Prostate gland (tissue), 2 donors: ENCODE measurements around the gene ENPP6. TPM values are rescaled to one million over a fixed set of nuclear protein-coding genes. Genes with fewer than 3 reads are reported as not detected.

ENCODE experiments used
- DNase-seq: peaks from one replicate; pipeline ENCODE4 v3.0.0-alpha.2; 2019; ENCODE audit warnings: low spot score
- H3K27ac ChIP-seq, 2 donors: fragments of 200-600 bp; sonication (generic); 2 replicates each; pipeline ENCODE4 v1.5.1; 2017 to 2019
- H3K27me3 ChIP-seq: fragments of 200-600 bp; sonication (generic); replicated peaks from 2 replicates; pipeline ENCODE4 v1.5.1; 2019; ENCODE audit not compliant: insufficient read depth
- H3K36me3 ChIP-seq, 2 donors: fragments of 200-600 bp; sonication (generic); 1 replicate in 1 of 2; 2 replicates in 1 of 2; pipeline versions ENCODE4 v1.5.1 to v1.8.1; 2017 to 2019
- H3K4me1 ChIP-seq: fragments of 200-600 bp; sonication (generic); replicated peaks from 2 replicates; pipeline ENCODE4 v1.5.1; 2019
- H3K4me3 ChIP-seq, 2 donors: fragments of 200-600 bp; sonication (generic); 2 replicates each; pipeline ENCODE4 v1.5.1; 2017 to 2019
- H3K9me3 ChIP-seq: fragments of 200-600 bp; sonication (generic); 2 replicates; pipeline ENCODE4 v1.5.1; 2017
- CTCF ChIP-seq, 4 experiments: fragments of 200-600 bp in 2 of 4; fragments of 450-650 bp in 2 of 4; sonication (generic) in 2 of 4; IDR thresholded peaks; 1 replicate in 3 of 4; 2 replicates in 1 of 4; pipeline ENCODE4 v1.5.1; 2016 to 2019; ENCODE audit warnings: antibody characterized with exemption in 4 of 4, mild to moderate bottlenecking in 2 of 4, moderate library complexity in 2 of 4
- POLR2A ChIP-seq: fragments of 450-650 bp; IDR thresholded peaks from one replicate; pipeline ENCODE4 v1.6.1; 2016; ENCODE audit warnings: antibody characterized with exemption, mild to moderate bottlenecking
- POLR2AphosphoS5 ChIP-seq: sonication (generic); formaldehyde crosslinking; IDR thresholded peaks from one replicate; pipeline ENCODE4 v1.6.1; 2017; ENCODE audit warnings: antibody characterized with exemption
- WGBS: methylation state at CpG from one replicate; pipeline ENCODE4 v1.1.5; 2018; 5-methylcytosine and 5-hydroxymethylcytosine counted together
- intact Hi-C: fragments of 100-400 bp; cut with DNase I; formaldehyde crosslinking; loops from one replicate; pipeline ENCODE4 v1.14.2; 2022
- total RNA-seq, 2 donors: library from RNA; depleted of rRNA; stranded (reverse); fragments of >200 nt; gene quantifications; one replicate each; pipeline ENCODE4 v1.1.0, GENCODE V29; 2016

Gene ENPP6
- total RNA-seq, 2 donors from 2014 or later, result 0.68 to 5.9 TPM

DNA sequence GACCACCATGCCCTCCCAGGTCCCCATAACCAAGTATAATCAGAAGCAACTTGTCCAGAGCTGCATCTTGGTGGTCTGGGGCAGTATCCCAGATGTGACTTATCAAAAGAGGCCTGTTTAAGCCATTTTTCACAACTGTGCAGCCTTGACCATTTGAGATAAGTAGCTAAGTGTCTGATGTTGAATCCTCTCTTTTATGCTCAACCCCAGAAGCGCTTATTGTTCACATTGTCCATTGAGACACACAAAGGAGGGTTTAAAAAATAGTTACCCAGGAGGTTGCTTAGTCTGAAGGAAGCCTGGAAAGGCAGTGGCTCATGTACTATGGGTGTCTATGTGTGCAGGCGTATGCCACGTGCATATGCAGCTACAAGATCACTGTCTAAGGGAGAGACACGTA, 27.0 kb downstream of the ENPP6 start:
- no peak for TF ChIP-seq POLR2AphosphoS5
- no peak for TF ChIP-seq POLR2A
- no peak for TF ChIP-seq CTCF (IDR thresholded peaks at IDR 0.05)
- Histone ChIP-seq H3K4me1 (no peaks in the 10 kb centered on the region), H3K36me3 (no peaks in the 10 kb centered on the region), H3K9me3 (no peaks in the 10 kb centered on the region), H3K27me3 (no peaks in the 10 kb centered on the region), H3K27ac (no peak overlapping the region), H3K4me3 (no peak overlapping the region)
- 95% methylated on average over 4 of the region's 4 CpGs for WGBS
- no peak for DNase-seq
- intact Hi-C loops, result no loop called here

DNA sequence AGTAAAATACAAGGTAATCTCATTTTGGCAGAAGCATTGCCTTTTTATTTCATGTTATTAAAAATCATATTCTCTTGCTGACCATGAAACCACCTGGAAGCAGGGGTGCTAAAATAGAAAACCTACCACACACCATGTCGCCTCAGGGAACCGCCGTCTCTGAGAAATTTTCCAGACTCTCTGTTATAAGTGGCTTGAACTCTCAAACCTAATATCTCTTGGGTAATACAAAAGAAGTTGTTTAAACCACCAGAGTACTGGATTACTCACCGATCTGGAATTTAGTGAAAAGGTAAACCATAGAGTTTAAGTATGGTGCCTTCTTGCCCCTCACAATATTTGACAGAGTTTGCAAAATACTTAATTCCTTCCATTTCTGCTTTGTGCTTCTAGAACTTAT, 27.7 kb downstream of the ENPP6 start:
- H3K36me3 ChIP-seq, result no peaks in the 10 kb centered on the region
- no peaks in the 10 kb centered on the region for H3K9me3 ChIP-seq
- H3K4me1 ChIP-seq, result no peaks in the 10 kb centered on the region
- TF ChIP-seq CTCF (IDR thresholded peaks at IDR 0.05) (no peak), POLR2A (no peak), POLR2AphosphoS5 (no peak)
- no peak overlapping the region for H3K27ac ChIP-seq
- no peaks in the 10 kb centered on the region for H3K27me3 ChIP-seq
- intact Hi-C loops, result no loop called here
- WGBS, result 82% methylated on average over 4 of the region's 4 CpGs
- no peak for DNase-seq
- H3K4me3 ChIP-seq, result no peak overlapping the region

GRCh38 chr4:184188443-184189400, 29.0 kb downstream of the ENPP6 start:
- no peak for DNase-seq
- TF ChIP-seq POLR2A, result no peak
- no peak for TF ChIP-seq CTCF (IDR thresholded peaks at IDR 0.05)
- no peak for TF ChIP-seq POLR2AphosphoS5
- H3K27ac ChIP-seq, result no peak overlapping the region
- no peaks in the 10 kb centered on the region for H3K9me3 ChIP-seq
- no peaks in the 10 kb centered on the region for H3K4me1 ChIP-seq
- no peaks in the 10 kb centered on the region for H3K27me3 ChIP-seq
- intact Hi-C loops, result no loop called here
- whole genome bisulfite sequencing, result 73% methylated on average over 12 of the region's 12 CpGs
- no peaks in the 10 kb centered on the region for H3K36me3 ChIP-seq
- no peak overlapping the region for H3K4me3 ChIP-seq

DNA sequence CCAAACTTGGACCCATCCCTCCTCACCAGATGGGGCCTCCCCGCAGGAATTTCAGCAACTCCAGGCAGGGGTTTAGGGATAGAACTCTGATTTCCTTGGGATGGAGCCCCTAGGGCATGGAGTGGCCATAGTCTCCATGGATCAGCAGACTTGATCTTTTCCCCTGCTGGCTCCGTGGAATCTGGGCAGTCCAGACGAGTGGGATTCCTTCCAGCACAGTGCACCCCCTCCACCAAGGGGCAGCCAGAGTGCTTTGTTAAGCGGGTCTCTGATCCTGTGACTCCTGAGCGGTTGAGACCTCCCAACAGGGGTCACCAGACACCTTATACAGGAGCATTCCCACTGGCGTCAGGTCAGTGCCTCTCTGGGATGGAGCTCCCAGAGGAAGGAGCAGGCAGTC, 40.4 kb downstream of the ENPP6 start:
- TF ChIP-seq POLR2A (no peak), POLR2AphosphoS5 (no peak), CTCF (IDR thresholded peaks at IDR 0.05) (no peak)
- 76% methylated on average over 6 of the region's 6 CpGs for WGBS
- intact Hi-C loops, result no loop called here
- DNase-seq, result no peak
- H3K4me1 ChIP-seq, result no peaks in the 10 kb centered on the region
- H3K27ac ChIP-seq, result no peak overlapping the region
- no peak overlapping the region for H3K4me3 ChIP-seq
- no peaks in the 10 kb centered on the region for H3K27me3 ChIP-seq
- no peaks in the 10 kb centered on the region for H3K9me3 ChIP-seq
- no peaks in the 10 kb centered on the region for H3K36me3 ChIP-seq
